BLaER1 treated with 17β-estradiol and CSF1 and Interleukin-3, amounts not matched to agents 10 nM and 100 nM (cell line): ENCODE measurements around the gene TIPARP.

Experiments
- H3K27ac ChIP-seq, 11 experiments: shearing (Covaris generic); formaldehyde crosslinking; 2 replicates each; pipeline ENCODE4 v1.8.1; 2022
- H3K27me3 ChIP-seq, 11 experiments: shearing (Covaris generic); formaldehyde crosslinking; 2 replicates each; pipeline ENCODE4 v1.8.1; 2022
- H3K36me3 ChIP-seq, 11 experiments: shearing (Covaris generic); formaldehyde crosslinking; 2 replicates each; pipeline ENCODE4 v1.8.1; 2022
- H3K4me1 ChIP-seq, 10 experiments: shearing (Covaris generic); formaldehyde crosslinking; 2 replicates each; pipeline ENCODE4 v1.8.1; 2022
- H3K4me2 ChIP-seq, 11 experiments: shearing (Covaris generic); formaldehyde crosslinking; 2 replicates each; pipeline ENCODE4 v1.8.1; 2022
- H3K4me3 ChIP-seq, 10 experiments: shearing (Covaris generic); formaldehyde crosslinking; 2 replicates each; pipeline ENCODE4 v1.8.1; 2022
- H3K9ac ChIP-seq, 11 experiments: shearing (Covaris generic); formaldehyde crosslinking; 2 replicates each; pipeline ENCODE4 v1.8.1; 2022
- H3K9me3 ChIP-seq, 11 experiments: shearing (Covaris generic); formaldehyde crosslinking; replicated peaks in 1 of 11; 2 replicates each; pipeline ENCODE4 v1.8.1; 2022
- H4K20me1 ChIP-seq, 11 experiments: shearing (Covaris generic); formaldehyde crosslinking; 2 replicates each; pipeline ENCODE4 v1.8.1; 2022
- Cebpa-rat ChIP-seq, 11 experiments: shearing (Covaris generic); IDR thresholded peaks; 2 replicates each; pipeline ENCODE4 v1.8.1; 2022

Gene TIPARP

DNA sequence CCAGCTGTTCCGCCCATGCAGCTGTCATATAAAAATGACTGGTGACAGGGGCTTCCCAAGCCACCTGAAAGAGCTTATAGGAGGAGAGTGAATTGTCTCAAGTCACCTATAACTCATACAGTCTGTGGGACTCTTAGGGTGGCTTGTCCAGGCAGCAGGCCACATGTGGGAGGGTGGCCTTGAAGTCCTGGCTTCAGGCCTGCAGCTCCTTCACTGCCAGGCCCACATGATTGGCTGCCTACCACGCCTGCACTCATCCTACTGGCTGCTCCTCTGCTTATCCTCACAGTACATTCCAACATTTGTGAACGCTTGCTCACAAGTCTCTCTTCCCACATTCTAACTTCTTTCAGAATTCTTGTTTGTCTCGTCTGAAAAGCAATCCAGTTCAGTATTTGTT lies 41.1 kb upstream of the TIPARP start:
- Histone ChIP-seq H3K4me3 (no peak overlapping the region), H3K9me3 (no peaks in the 10 kb centered on the region), H4K20me1 (no peaks in the 10 kb centered on the region), H3K9ac (no peak overlapping the region), H3K36me3 (no peaks in the 10 kb centered on the region), H3K27me3 (no peaks in the 10 kb centered on the region), H3K4me1 (no peaks in the 10 kb centered on the region; a peak in 1 of 20 replicates), H3K4me2 (no peak overlapping the region), H3K27ac (no peak overlapping the region)
- TF ChIP-seq Cebpa-rat (IDR thresholded peaks at IDR 0.05): no peak

DNA sequence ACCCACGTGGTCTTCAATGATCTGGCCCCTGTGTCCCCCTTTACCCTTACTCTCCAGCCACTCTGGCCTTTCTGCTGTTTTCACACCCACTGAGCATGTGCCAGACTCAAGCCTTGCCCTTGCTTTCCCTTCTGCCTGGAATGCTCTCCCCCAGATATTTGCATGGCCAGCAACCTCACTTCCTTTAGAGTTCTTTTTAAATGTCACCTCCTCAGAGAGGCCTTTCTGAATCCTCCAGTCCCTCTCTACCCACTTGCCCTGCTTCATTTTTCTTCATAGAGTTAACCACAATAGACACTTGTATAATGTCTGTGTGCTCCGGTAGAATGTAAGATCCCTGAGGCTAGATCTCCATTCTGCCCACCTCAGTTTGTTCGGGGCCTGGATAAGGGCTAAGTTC lies 39.4 kb upstream of the TIPARP start:
- H3K9me3 ChIP-seq: no peaks in the 10 kb centered on the region
- H4K20me1 ChIP-seq: no peaks in the 10 kb centered on the region
- no peaks in the 10 kb centered on the region; a peak in 1 of 20 replicates for H3K4me1 ChIP-seq
- H3K36me3 ChIP-seq: no peaks in the 10 kb centered on the region
- H3K27ac ChIP-seq: no peak overlapping the region
- H3K4me2 ChIP-seq: no peak overlapping the region; a peak in 1 of 22 replicates
- H3K9ac ChIP-seq: no peak overlapping the region
- no peak for TF ChIP-seq Cebpa-rat (IDR thresholded peaks at IDR 0.05)
- H3K4me3 ChIP-seq: no peak overlapping the region
- no peaks in the 10 kb centered on the region for H3K27me3 ChIP-seq

DNA sequence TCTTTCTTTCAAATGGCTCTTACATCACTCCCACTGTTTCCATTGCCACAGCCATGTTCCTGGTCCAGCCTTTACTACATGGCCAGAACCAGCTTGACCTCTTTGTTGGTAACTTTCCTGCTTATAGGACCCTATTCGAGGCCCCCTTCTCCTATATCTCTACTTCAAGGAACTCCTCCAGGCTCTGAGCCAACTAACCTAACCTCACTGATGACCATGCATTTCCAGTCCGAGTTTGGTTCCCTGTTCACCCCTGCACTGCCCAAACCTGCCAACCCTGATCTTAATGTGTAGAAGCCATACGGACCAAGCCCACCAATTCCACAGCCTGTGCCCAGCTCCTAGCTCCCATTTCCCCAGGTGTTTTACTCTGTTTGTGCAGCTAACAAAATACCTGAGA lies 38.4 kb upstream of the TIPARP start:
- no peak for TF ChIP-seq Cebpa-rat (IDR thresholded peaks at IDR 0.05)
- Histone ChIP-seq H4K20me1 (no peaks in the 10 kb centered on the region), H3K36me3 (no peaks in the 10 kb centered on the region), H3K27ac (no peak overlapping the region), H3K4me2 (no peak overlapping the region; a peak in 1 of 22 replicates), H3K4me1 (no peaks in the 10 kb centered on the region; a peak in 1 of 20 replicates), H3K4me3 (no peak overlapping the region), H3K9ac (no peak overlapping the region), H3K9me3 (no peaks in the 10 kb centered on the region), H3K27me3 (no peaks in the 10 kb centered on the region)

DNA sequence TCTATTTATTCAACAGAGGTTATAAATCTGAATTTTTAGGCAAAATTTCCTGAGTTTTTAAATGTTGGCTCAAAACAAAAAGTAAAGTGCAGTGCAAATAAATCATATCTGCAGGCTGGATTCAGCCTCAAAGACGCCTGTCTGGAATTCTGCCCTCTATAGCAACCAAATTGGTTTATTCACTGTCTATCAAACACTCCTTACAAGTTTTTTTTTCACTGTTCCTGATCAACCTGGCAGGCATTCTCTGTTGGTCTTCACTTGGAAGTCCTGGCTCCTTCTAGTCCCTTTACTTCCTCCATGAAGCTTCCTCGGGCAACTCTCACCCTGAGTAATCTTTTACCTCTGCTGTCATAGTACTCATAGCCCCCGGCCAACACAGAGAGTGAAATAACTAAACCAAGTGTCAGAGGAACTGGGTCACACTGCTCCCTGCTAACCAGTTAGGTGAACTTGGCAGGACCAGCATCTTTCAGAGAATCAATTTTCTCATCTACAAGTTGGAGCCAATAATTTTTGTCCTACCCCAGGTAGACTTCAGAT lies 36.8 kb upstream of the TIPARP start:
- Histone ChIP-seq H3K9ac (no peak overlapping the region), H3K27ac (no peak overlapping the region), H3K27me3 (no peaks in the 10 kb centered on the region), H3K4me2 (no peak overlapping the region), H3K4me1 (peaks cover 3 to 9% (median 5%) of the 10 kb centered on the region in 10 experiments; a peak in 19 of 20 replicates), H3K9me3 (no peaks in the 10 kb centered on the region), H3K4me3 (no peak overlapping the region), H3K36me3 (no peaks in the 10 kb centered on the region), H4K20me1 (no peaks in the 10 kb centered on the region)
- TF ChIP-seq Cebpa-rat (IDR thresholded peaks at IDR 0.05): no peak

DNA sequence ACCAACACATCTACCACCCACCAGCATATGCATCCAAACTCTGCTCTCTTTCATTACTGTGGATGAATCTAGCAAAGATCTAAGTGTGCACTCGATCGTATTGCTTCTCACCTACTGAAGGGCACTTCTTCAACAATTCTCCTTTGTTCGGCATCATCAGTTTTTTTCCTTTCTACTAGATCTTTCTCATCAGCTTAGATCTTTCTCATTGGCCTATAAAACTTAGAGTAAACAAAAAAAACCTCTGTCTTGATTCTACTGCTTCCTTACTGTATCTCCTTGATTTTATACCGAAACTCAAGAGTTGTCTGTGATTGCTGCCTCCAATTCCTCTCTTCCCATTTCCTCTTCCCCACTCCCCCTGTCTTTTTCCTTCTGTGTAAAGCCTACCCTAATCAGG lies 36.1 kb upstream of the TIPARP start:
- no peak for TF ChIP-seq Cebpa-rat (IDR thresholded peaks at IDR 0.05)
- Histone ChIP-seq H3K4me3 (no peak overlapping the region), H3K9ac (no peak overlapping the region), H4K20me1 (no peaks in the 10 kb centered on the region), H3K9me3 (no peaks in the 10 kb centered on the region), H3K36me3 (no peaks in the 10 kb centered on the region), H3K27ac (no peak overlapping the region), H3K27me3 (no peaks in the 10 kb centered on the region), H3K4me2 (no peak overlapping the region), H3K4me1 (peaks cover 11 to 16% (median 13%) of the 10 kb centered on the region in 10 experiments)

DNA sequence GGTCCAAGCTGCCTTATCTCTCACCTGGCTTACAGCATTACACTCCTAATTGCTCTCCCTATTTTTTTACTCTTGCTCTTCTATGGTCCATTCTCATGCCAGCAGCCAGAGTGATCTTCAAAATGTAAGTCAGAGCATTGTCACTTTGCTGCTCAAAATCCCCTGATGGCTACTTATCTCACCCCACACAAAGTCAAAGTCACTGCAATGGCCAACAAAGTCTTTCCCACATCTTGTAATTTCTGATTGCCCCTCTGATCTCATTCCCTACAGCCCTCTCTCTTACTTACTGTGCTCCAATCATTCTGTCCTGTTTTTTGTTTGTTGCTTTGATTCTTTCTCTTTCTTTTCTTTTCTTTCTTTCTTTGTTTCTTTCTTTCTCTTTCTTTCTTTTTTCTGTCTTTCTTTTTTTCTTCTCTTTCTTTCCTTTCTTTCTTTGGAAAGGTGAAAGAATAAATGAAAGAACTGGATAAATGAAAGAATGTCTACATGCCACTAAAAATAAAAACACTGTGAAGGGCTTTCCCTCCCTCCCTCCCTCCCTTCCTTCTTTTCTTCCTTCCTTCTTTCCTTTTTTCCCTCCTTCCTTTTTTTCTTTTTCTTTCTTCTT lies 34.9 kb upstream of the TIPARP start:
- Histone ChIP-seq H3K4me2 (no peak overlapping the region), H3K4me3 (no peak overlapping the region), H4K20me1 (no peaks in the 10 kb centered on the region)

DNA sequence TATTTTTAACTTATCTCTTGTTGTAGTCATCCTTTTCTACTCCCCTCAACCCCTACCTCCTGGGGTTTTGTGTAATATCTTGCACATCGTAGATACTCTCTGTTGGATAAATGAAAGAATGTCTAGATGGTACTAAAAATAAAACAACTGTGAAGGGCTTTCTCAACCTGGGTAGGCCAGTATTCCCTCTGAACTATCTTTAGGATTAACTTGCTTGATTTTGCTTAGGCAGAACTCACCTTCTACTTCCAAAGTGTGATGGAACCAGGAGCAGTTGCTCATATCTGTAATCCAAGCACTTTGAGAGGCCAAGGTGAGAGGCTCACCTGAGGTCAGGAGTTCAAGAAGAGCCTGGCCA lies 32.8 kb upstream of the TIPARP start:
- Histone ChIP-seq H3K4me2 (no peak overlapping the region), H3K36me3 (no peaks in the 10 kb centered on the region), H3K4me3 (no peak overlapping the region), H3K9me3 (no peaks in the 10 kb centered on the region), H3K4me1 (peaks cover 22 to 39% (median 31%) of the 10 kb centered on the region in 10 experiments), H4K20me1 (no peaks in the 10 kb centered on the region), H3K9ac (no peak overlapping the region), H3K27ac (no peak overlapping the region; a peak in 2 of 22 replicates), H3K27me3 (no peaks in the 10 kb centered on the region)
- TF ChIP-seq Cebpa-rat (IDR thresholded peaks at IDR 0.05): no peak

More for the DNA sequence above, 34.9 kb upstream of the TIPARP start:
- H3K9me3 ChIP-seq: no peaks in the 10 kb centered on the region
- TF ChIP-seq Cebpa-rat (IDR thresholded peaks at IDR 0.05): no peak
- H3K27me3 ChIP-seq: no peaks in the 10 kb centered on the region
- H3K36me3 ChIP-seq: no peaks in the 10 kb centered on the region
- no peak overlapping the region for H3K27ac ChIP-seq
- no peak overlapping the region for H3K9ac ChIP-seq
- peaks cover 22 to 29% (median 25%) of the 10 kb centered on the region in 10 experiments for H3K4me1 ChIP-seq

DNA sequence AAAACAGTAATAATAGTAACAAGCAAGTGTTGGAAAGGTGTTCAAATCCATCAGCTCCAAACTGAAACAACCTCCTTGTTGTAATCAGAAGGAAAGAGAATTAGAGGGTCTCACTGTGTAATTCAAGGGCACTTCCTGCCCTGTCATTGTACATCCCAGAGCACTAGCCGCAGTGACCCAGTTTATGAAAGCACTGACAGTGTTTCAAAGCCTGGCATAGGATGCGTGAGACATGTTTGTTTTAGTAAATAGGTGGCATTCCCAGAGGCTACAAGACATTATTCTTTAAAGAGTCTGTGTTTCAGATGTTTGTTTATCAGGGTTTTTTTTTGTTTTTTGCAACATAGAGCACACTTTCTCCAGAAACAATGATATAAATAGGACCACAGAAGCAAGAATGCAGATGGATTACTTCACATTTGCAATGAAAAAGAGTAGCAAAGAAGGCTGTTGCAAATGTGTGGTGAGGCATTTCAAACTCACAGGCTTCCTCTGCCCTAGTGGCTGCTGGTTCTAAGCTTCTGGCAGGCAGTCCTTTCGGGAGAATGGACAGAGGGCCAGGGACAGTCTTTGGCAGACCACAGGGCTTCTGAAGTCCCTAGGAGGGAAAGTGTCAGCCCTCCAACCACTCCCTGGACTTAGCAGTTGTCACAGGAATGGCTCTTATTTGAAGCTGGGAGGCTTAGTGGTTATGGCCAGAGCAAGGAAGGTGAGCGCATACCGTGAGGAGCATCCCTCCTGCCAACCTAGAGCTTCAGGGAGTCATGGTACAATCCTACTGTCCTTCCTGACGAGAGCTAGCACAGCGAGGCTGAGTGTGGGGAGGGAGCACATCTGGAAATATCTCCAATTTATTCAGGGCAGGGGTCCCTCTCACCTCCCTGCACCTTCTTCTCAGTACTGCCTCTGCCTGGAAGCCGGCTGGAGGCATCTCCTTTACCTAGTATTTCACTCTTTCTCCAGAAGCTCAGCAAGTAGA lies 31.4 kb upstream of the TIPARP start:
- H4K20me1 ChIP-seq: no peaks in the 10 kb centered on the region

More for the DNA sequence above, 31.4 kb upstream of the TIPARP start:
- H3K9me3 ChIP-seq: no peaks in the 10 kb centered on the region; a peak in 1 of 22 replicates
- H3K4me1 ChIP-seq: peaks cover 22 to 39% (median 31%) of the 10 kb centered on the region in 10 experiments
- H3K9ac ChIP-seq: peak overlapping the region; percentile 36 to 73 (median 54); a peak in 21 of 22 replicates
- H3K4me2 ChIP-seq: peak overlapping the region; percentile 85 to 96 (median 94)
- peak overlapping the region in 10 of 11 experiments; percentile 3 to 80 (median 70); a peak in 21 of 22 replicates for H3K27ac ChIP-seq
- H3K27me3 ChIP-seq: no peaks in the 10 kb centered on the region
- H3K4me3 ChIP-seq: peak overlapping the region; percentile 3 to 53 (median 42); a peak in 18 of 20 replicates
- peak in 5 of 11 experiments; percentile 36 to 77 (median 64); a peak in 6 of 22 replicates for TF ChIP-seq Cebpa-rat (IDR thresholded peaks at IDR 0.05)
- no peaks in the 10 kb centered on the region for H3K36me3 ChIP-seq
